Osteoblast (primary cell): ENCODE data around the gene AP1M2. TPM values are rescaled to one million over a fixed set of nuclear protein-coding genes. Genes with fewer than 3 reads are reported as not detected.
A peak's percentile ranks its signal among the peaks of the same experiment; 100 is the strongest.

Source experiments
- DNase-seq: peaks from one replicate; pipeline ENCODE4 v3.0.0; 2011; ENCODE audit warnings: low spot score, mixed read lengths; ENCODE audit not compliant: insufficient read length; ENCODE audit errors: missing footprints
- H2AFZ ChIP-seq: 2 replicates; pipeline ENCODE4 v1.6.0; 2011; ENCODE audit warnings: mild to moderate bottlenecking, low read length
- H3K27ac ChIP-seq: 2 replicates; pipeline ENCODE4 v1.5.1; 2011; ENCODE audit warnings: mild to moderate bottlenecking, low read depth, low read length, moderate library complexity
- H3K27me3 ChIP-seq: 2 replicates; pipeline ENCODE4 v1.6.0; 2012; ENCODE audit warnings: mild to moderate bottlenecking, control low read depth, inconsistent platforms, low read length, moderate library complexity; ENCODE audit not compliant: insufficient read depth
- H3K36me3 ChIP-seq: 2 replicates; pipeline ENCODE4 v1.5.1; 2011; ENCODE audit warnings: mild to moderate bottlenecking, low read length, control low read depth, moderate library complexity; ENCODE audit not compliant: insufficient read depth
- H3K4me1 ChIP-seq: 2 replicates; pipeline ENCODE4 v1.5.1; 2011; ENCODE audit warnings: mild to moderate bottlenecking, low read length, control low read depth, moderate library complexity; ENCODE audit not compliant: insufficient read depth
- H3K4me2 ChIP-seq: 2 replicates; pipeline ENCODE4 v1.6.0; 2011; ENCODE audit warnings: mild to moderate bottlenecking, low read length; ENCODE audit not compliant: insufficient read depth
- H3K4me3 ChIP-seq: fragments of 200-600 bp; sonication (generic); 3 replicates; pipeline ENCODE4 v1.5.1; 2012; ENCODE audit warnings: mild to moderate bottlenecking, low read length, inconsistent platforms; ENCODE audit not compliant: insufficient read depth
- H3K79me2 ChIP-seq: 2 replicates; pipeline ENCODE4 v1.6.0; 2012; ENCODE audit warnings: mild to moderate bottlenecking, low read length, control low read depth, inconsistent platforms; ENCODE audit not compliant: insufficient read depth
- H3K9me3 ChIP-seq: 2 replicates; pipeline ENCODE4 v1.5.1; 2011; ENCODE audit warnings: low read depth, low read length, control low read depth
- H4K20me1 ChIP-seq: 2 replicates; pipeline ENCODE4 v1.6.0; 2012; ENCODE audit warnings: mild to moderate bottlenecking, low read length, control low read depth; ENCODE audit not compliant: insufficient read depth
- CTCF ChIP-seq: IDR thresholded peaks from 2 replicates; pipeline ENCODE4 v1.5.1; 2011; ENCODE audit warnings: mild to moderate bottlenecking, low read depth, low read length, moderate library complexity; ENCODE audit errors: extremely low read depth
- total RNA-seq: library from RNA; depleted of rRNA; stranded (reverse); fragments of >200 nt; gene quantifications from 2 replicates; pipeline ENCODE4 v1.2.3, GENCODE V29; 2012

Gene AP1M2
- total RNA-seq, 1 donor = 0.72 TPM

GRCh38 chr19:10562609-10563008 is 24.5 kb downstream of the AP1M2 start:
- Histone ChIP-seq H3K27ac (no peak overlapping the region), H3K79me2 (peaks cover 19% of the 10 kb centered on the region), H3K4me2 (no peak overlapping the region), H3K9me3 (no peaks in the 10 kb centered on the region), H3K4me1 (peaks cover 18% of the 10 kb centered on the region), H4K20me1 (no peaks in the 10 kb centered on the region), H3K4me3 (no peak overlapping the region), H2AFZ (no peak overlapping the region), H3K27me3 (no peaks in the 10 kb centered on the region), H3K36me3 (peaks cover 35% of the 10 kb centered on the region)
- peak; percentile 54 for DNase-seq
- TF ChIP-seq CTCF = no peak

- H3K27me3 ChIP-seq = no peaks in the 10 kb centered on the region
- no peak overlapping the region for H3K4me2 ChIP-seq
- H2AFZ ChIP-seq = no peak overlapping the region
- H3K4me3 ChIP-seq = no peak overlapping the region
- peak; percentile 51 for DNase-seq
- H3K79me2 ChIP-seq = peaks cover 10% of the 10 kb centered on the region
- peaks cover 3% of the 10 kb centered on the region for H4K20me1 ChIP-seq
- no peaks in the 10 kb centered on the region for H3K9me3 ChIP-seq
- H3K36me3 ChIP-seq = peaks cover 49% of the 10 kb centered on the region
- H3K27ac ChIP-seq = no peak overlapping the region
- no peak for TF ChIP-seq CTCF
- H3K4me1 ChIP-seq = peaks cover 5% of the 10 kb centered on the region
These were observed 27.0 kb downstream of the AP1M2 start for GRCh38 chr19:10560154-10560553.

GRCh38 chr19:10557603-10558197 is 29.4 kb downstream of the AP1M2 start:
- Histone ChIP-seq H2AFZ (no peak overlapping the region), H3K4me1 (no peaks in the 10 kb centered on the region), H4K20me1 (peaks cover 3% of the 10 kb centered on the region), H3K27ac (no peak overlapping the region), H3K9me3 (no peaks in the 10 kb centered on the region), H3K27me3 (no peaks in the 10 kb centered on the region), H3K36me3 (peaks cover 63% of the 10 kb centered on the region), H3K79me2 (peaks cover 2% of the 10 kb centered on the region), H3K4me2 (no peak overlapping the region), H3K4me3 (no peak overlapping the region)
- peak; percentile 69 for DNase-seq
- no peak for TF ChIP-seq CTCF

- H2AFZ ChIP-seq = no peak overlapping the region
- no peak overlapping the region for H3K4me3 ChIP-seq
- no peaks in the 10 kb centered on the region for H3K79me2 ChIP-seq
- peak; percentile 78 for DNase-seq
- no peak overlapping the region for H3K27ac ChIP-seq
- no peaks in the 10 kb centered on the region for H3K27me3 ChIP-seq
- peaks cover 3% of the 10 kb centered on the region for H4K20me1 ChIP-seq
- H3K4me1 ChIP-seq = no peaks in the 10 kb centered on the region
- H3K36me3 ChIP-seq = peaks cover 58% of the 10 kb centered on the region
- TF ChIP-seq CTCF = no peak
- no peak overlapping the region for H3K4me2 ChIP-seq
- no peaks in the 10 kb centered on the region for H3K9me3 ChIP-seq
These were observed 31.5 kb downstream of the AP1M2 start for GRCh38 chr19:10555610-10555973.
